ENCODE measurements around the gene NLRP2B.
"Not testable (repeated sequence)": the region's sequence is repeated elsewhere in the genome, so short reads cannot be mapped to it uniquely, and the experiment has no call there.

Gene NLRP2B

GRCh38 chrX:57680160-57680559 is at the start of gene NLRP2B:
Gene NLRP2B (minus strand): TSS chrX:57680260.
- DNase-seq, result no peak

GRCh38 chrX:57725995-57726394 is 45.9 kb upstream of the NLRP2B start:
- not testable (repeated sequence) for DNase-seq

GRCh38 chrX:57681341-57681740 is 1.3 kb upstream of the NLRP2B start:
- no peak for DNase-seq

- DNase-seq, result no peak
Observed at GRCh38 chrX:57678686-57679428, 1.2 kb downstream of the NLRP2B start.

GRCh38 chrX:57677132-57677858 is 2.8 kb downstream of the NLRP2B start:
- DNase-seq, result no peak

- DNase-seq, result no peak
Observed at GRCh38 chrX:57675320-57675719, 4.7 kb downstream of the NLRP2B start.

GRCh38 chrX:57674861-57675260 is 5.2 kb downstream of the NLRP2B start:
- no peak for DNase-seq

- no peak for DNase-seq
Observed at GRCh38 chrX:57669961-57670360, 10.1 kb downstream of the NLRP2B start.

GRCh38 chrX:57667010-57667409 is 13.1 kb downstream of the NLRP2B start:
- DNase-seq, result no peak

- no peak for DNase-seq
Observed at GRCh38 chrX:57655065-57655464, 25.0 kb downstream of the NLRP2B start.

- no peak for DNase-seq
Observed at GRCh38 chrX:57652705-57653104, 27.4 kb downstream of the NLRP2B start.

GRCh38 chrX:57651169-57651919 is 28.7 kb downstream of the NLRP2B start:
- DNase-seq, result no peak

- no peak for DNase-seq
Observed at GRCh38 chrX:57647020-57647419, 33.0 kb downstream of the NLRP2B start.

GRCh38 chrX:57643698-57644097 is 36.4 kb downstream of the NLRP2B start:
- no peak for DNase-seq

- DNase-seq, result no peak
Observed at GRCh38 chrX:57641338-57641737, 38.7 kb downstream of the NLRP2B start.

GRCh38 chrX:57640674-57641016 is 39.4 kb downstream of the NLRP2B start:
- DNase-seq, result no peak

- DNase-seq, result not testable (repeated sequence)
Observed at GRCh38 chrX:57629438-57629837, 50.6 kb downstream of the NLRP2B start.

All from cortex of kidney (tissue), 1 donor.